GM19240 (cell line): ENCODE measurements around the gene INPP5K.
A peak's percentile ranks its signal among the peaks of the same experiment; 100 is the strongest.
"Not testable (repeated sequence)": the region's sequence is repeated elsewhere in the genome, so short reads cannot be mapped to it uniquely, and the experiment has no call there.

ENCODE experiments used
- DNase-seq: peaks from one replicate; pipeline ENCODE4 v3.0.0; 2011; ENCODE audit warnings: low spot score; ENCODE audit not compliant: insufficient read length

The INPP5K gene

GRCh38 chr17:1516388-1517161 lies at the start of gene INPP5K:
Gene INPP5K, minus strand, starts transcription at chr17:1516612. Its CDS starts 113 bp downstream, at chr17:1516499.
- DNase-seq = peak; percentile 98

DNA sequence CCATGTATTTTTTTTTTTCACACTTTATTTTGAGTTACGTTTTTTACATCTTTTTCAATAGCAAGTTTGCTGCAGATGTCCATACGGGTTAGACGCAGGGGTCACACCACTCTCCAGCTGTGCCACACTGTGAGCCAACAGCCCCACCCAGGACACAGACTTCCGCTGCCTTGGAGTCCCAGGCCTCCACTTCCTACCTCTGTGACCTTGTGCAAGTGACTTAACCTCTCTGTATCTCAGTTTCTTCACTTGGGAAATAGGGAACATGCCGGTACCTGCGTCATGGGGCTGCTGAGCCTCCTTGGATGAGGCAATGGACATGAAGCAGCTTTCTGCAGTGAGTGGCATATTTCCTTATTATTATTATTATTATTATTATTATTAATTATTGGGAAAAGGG lies 49.5 kb upstream of the INPP5K start:
- DNase-seq = no peak

DNA sequence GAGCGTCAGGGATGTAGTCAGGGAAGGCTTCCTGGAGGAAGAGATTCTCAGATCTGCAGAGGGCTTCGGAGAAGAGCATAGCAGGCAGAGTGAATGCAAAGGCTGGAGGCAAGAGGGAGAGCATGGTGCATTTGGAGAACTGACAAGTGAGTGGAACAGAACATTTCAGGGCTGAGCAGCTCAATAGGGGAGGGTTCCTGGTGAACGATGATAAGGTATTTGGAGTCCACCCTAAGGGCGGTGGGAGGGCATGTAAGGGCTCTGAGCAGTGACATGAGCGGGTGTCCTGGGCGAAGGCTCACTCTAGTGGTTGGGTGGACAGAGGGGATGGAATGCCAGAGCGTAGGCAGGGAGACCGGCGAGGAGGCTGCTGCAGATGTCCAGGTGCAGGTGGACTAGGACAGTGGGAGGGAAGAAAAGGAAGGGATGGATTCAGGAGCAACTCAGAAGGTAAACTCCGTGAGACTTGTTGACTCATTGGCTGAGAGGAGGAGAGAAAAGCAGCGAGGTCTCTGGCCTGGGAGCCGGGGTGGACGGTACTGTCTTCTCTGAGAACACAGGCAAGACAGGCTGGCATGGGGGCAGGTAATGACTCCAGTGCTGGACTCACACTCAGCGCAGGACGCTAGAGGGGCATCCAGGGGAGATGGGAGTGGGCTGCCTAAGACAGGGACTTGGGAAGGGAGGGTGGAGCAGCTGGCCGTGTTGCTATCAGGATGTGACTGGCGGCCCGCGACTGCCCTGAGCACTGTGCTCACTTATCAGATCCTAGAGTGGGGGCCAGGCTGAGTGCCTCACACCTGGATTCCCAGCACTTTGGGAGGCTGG lies 47.6 kb upstream of the INPP5K start:
- no peak for DNase-seq

DNA sequence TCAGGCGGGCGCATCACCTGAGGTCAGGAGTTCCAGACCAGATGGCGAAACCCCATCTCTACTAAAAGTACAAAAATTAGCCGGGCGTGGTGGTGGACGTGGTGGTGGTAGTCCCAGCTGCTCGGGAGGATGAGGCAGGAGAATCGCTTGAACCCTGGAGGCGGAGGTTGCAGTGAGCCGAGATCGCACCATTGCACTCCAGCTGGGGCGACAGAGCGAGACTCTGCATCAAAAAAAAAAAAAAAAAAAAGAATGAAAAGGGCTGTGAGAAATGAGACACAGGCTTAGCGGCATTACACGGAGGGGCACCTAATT lies 47.0 kb upstream of the INPP5K start:
- DNase-seq = not testable (repeated sequence)

DNA sequence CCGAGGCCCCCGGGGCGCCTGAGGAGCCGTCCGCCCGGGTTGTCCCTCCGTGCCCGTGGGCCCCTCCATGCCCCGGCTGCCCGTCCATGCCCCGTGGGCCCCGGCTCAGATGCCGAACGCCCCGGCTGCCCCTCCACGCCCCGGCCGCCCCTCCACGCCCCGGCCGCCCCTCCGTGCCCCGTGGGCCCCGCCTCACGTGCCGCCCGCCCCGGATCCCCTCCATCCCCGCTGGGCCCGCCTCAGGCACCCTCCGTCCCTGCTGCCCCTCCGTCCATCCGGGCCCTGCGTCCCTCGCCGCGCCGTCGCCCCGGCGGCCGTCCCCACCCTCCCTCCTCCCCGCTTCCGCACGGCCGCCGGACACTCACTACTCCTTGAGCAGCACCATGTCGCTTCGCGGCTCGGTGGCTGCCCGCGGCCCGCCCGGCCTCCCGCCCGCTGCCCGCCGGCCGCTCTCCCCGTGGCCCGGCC lies 45.8 kb upstream of the INPP5K start:
- no peak for DNase-seq

DNA sequence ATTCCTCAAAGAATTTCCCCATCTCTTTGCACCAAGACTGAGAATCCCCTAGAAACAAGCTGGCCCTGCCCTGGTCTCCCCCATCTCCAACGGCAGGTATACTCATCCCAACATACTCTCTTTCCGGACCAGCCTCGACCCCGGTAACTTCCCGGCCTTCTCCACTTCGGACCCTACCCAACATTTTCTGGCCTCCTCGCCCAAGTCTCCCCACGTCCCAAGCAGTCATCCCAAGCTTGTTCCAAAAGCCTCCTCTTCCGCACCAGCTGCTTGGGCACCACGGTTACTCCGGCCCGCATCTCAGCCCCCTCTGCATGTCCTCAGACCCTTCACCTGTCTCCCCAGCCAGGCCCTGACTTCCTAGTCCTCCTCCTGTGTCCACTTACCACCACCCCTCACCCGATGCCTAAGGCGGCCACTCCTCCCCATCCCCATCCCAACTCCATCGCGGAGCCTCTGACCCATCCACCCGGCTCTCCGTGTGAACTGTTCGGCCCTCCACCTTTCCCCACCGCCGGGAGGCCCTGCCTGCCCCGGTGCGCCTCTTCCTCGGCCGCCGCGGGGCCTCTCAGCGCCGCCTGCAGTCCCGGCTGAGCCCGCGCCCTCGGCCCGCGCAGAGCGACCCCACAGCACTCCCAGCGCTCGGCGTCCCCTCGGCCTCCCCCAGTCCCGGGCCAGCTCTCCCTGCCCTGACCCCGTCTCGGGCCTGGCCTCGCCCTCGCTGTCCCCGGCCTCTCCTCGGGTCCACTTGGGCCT lies 45.2 kb upstream of the INPP5K start:
- no peak for DNase-seq

DNA sequence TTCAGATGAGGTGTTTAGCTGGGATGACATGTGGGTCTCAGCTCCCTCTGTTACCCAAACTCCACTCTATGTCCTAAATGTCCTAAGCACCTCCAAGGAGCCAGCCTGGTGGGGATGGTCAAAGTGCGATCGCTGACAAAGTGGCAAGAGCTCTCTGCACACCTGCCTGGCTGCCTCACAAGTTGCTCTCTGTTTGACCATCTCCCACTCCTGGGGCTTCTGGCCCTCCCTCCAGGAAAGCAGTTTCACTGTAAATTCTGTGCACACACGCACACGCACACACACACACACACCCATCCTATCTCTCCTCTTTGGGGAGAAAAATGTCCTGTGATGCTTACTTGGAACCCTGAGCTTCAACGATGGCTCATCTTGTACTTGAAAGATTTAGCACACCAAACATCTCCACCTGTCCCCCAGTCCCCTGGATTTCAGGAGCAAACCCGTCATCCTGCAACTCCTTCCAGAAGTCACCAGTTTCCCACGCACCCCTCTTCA lies 44.5 kb upstream of the INPP5K start:
- DNase-seq = no peak

GRCh38 chr17:1560101-1560857 lies 43.9 kb upstream of the INPP5K start:
- no peak for DNase-seq

DNA sequence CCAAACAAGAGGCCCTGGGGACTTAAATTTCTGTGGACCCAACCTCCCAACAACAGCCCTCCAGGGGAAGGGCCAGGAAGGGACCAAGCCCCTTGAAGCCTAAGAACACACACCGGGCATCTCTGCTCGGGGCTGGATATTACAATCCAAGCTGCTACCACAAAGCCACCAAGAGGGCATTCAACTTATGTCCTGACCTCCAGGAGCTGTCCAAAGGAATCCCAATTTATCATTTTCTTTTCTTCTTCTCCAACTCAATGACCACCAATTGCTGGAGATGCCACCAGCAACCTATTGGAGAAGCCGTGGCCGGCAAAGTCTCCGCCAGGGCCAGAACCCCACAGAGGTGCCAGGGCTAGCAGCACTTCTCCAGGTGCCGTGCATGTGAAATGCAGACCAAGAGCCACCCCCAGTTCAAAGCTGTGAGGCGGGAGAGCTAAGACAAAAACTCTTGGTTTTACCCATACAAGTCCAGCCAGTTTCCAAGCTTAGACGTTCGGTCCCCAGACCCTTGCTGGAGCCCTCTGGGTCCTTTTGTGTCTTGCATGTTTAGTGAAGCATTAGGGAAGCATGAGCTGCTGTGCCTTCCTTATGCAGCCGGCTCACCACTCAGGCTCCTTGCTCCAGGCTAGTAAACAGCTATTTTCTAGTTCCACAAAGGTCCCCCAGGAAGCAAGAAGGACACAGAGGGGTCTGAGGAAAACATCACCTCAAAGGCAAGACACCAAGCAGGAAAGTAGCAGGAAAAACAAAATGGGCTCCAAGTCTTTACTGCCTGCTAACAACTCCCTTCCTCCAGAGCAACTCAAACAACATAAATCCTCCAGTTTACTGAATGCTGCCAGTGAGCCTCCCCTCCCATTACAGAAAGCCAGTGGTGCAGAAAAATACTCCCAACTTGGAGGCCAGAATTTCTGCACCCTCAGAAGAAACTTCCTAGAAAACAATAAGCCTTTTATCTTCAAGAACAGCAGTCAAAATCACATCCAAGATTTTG lies 42.9 kb upstream of the INPP5K start:
- no peak for DNase-seq

DNA sequence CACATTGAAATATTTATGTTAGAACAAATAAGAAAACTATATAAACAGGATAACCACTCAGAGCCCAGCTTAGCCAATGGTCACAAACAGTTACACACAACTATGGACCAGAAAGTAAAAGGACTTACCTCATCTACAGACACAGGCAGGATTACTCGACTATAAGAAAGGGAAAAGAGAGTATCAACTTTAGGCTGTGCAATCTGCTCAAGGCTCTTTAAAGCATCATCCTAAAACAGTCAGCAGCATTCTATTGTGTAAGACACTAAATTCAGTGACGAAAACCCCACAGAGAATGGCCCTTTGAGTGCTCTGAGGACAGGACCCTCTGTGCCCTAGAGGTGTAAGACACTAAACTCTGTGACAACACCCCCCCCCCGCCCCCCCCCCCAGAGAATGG lies 42.0 kb upstream of the INPP5K start:
- no peak for DNase-seq

DNA sequence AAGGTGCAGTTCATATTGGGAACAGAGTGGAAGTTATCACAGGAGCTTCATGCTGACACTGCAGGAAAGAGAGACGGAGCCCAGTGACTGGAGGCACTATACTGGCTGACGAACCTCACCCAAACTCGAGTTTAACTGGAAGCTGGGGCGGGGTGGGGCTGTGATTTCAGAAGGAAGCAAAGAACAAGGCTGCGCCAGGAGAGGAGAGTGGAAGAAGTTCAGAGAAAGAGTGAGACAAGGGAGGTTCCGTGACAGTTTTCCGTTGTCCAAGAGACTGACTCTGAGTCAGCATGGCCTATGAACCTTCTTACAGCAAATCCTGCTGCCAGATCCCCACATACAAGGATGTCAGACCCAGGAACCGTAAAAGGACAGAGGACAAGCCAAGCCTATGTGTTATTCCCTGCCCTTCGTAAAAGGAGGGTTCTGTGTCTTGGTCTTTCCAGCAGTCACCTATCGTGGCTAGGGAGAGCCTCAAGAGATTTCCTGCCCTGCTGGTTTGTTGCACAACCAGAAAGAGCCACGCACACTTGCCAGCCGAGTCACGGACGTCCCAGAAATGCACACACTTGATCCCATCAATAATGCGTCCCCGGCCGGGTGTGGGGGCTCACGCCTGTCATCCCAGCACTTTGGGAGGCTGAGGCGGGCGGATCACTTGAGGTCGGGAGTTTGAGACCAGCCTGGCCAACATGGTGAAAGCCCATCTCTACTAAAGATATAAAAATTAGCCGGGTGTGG lies 41.1 kb upstream of the INPP5K start:
- DNase-seq = no peak

DNA sequence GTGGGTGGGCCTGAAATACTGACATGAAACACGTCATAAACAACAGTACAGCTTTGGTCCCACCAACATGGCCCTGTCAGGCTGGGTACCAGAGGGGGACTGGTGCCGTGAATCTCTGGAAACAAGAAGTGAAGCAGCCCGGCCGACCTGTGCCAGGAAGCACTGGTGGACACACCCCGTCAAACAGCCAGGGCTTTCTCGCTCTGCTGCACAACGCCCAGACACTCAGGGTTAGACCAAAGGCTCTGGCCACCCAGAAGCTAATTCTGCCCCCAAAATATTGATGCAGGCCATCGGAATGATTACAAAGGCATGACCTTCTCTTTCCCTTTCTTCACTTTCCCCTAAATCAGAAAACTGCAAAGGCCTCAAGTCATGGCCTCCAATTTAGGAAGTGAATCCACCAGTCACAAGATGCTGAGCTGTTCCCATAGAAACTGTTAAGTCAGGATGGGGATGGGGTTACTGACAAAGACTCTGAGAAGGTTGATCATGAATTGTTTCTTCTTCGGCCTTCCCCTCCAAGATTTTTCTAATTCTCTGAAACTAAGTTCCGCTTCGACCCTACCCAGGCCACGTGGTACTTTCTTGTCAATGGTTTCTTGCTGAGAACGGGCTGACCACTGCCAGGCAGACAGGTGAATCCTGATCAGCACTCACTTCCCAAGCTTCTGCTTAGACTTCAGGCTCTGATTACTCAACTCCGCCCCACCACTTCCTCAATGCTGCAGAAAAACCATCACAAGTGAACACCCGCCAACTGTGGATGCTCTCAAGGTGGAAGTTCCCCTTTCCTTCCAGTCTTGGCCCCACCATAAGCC lies 39.4 kb upstream of the INPP5K start:
- no peak for DNase-seq

- no peak for DNase-seq
These were observed 38.5 kb upstream of the INPP5K start for GRCh38 chr17:1554751-1555540.

- no peak for DNase-seq
These were observed 37.2 kb upstream of the INPP5K start for GRCh38 chr17:1553354-1554266.

DNA sequence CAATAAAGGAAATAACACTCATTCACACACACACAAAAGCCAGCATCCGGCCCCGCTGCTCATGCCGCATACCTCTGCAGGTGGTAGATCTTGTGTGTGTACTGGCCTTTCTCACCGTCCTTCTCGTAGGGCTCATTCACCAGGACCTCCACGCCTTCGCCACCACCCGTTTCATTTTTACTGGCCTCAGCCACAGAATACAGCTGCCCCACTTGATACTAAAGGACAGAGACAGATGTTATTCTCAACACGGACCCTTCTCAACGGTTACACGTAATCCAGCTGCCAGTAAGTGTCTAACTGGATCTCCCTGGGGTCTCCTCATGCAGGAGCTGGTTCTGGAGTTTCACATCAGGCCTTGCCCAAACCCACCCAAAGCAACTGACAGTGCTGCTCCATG lies 36.5 kb upstream of the INPP5K start:
- no peak for DNase-seq

DNA sequence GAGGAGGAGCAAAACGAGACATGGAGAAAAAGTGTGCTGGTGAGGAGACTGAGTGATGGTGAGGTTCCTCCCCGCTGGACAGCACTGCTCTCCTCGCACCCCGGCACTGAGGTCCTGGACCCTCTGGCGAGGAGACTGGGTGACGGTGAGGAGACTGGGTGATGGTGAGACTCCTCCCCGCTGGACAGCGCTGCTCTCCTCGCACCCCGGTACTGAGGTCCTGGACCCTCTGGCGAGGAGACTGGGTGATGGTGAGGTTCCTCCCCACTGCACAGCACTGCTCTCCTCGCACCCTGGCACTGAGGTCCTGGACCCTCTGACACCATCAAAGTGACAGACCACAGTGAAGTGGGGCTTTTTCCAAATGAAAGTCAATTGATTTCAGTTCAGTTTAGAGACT lies 35.3 kb upstream of the INPP5K start:
- no peak for DNase-seq
